Activated T-cell treated with anti-CD3 and anti-CD28 coated beads for 4 hours (primary cell): ENCODE results near the gene XYLT1.

Experiments used
- DNase-seq: peaks from one replicate; pipeline ENCODE4 v3.0.0-alpha.2; 2020

XYLT1 gene

DNA sequence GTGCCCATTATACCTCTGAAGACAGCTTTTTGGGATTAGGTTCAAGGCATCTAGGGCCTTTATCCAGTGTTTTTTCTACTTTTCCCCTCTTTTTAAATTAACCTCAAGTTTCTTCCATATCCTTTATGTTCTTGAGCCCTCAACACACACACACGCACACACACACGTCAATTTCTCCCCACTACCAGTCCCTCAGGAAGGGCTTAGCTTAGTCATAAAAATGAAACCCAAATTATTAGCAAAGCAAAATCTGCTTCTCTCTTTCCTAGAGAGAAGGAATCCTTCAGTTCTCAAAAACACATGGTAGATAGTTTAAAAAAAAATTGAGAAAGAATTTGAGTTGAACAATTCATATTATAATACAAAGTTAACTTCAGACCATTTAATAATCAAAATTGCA is 401.1 kb downstream of the XYLT1 start:
- no peak for DNase-seq

DNA sequence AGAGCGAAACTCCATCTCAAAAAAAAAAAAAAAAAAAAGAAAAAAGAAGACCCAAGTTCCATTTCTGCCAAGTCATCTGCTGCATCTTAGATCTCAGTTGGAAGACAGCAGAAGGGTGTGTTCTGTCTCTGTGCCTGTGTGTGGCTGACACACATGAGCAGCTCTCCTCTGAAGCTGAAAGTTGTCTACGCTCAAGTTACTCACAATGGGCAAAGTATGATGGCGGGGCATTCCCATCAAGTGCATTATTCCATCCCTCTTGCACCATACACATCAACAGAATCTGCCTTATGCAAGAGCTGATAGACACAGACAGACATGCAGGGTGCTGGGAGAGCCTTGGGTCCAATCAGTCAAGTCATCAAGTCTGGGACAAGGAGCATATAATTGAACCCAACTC is 402.2 kb downstream of the XYLT1 start:
- DNase-seq: no peak

DNA sequence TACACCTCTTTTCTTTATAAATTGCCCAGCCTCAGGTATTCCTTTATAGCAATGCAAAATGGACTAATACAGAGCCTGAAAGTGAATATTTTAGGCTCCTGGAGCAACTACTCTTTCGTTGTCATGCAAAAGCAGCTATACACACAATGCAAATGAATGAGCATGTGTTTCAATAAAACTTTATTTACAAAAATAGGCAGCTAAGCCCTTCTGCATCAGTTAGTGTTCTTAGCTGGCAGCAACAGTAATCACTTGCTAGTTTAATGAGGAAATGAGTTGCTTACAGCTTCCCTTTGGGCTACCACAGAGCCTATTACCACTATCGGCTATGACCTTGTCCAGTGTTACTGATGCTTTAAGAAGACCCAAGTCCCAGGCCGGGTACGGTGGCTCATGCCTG is 402.9 kb downstream of the XYLT1 start:
- no peak for DNase-seq

DNA sequence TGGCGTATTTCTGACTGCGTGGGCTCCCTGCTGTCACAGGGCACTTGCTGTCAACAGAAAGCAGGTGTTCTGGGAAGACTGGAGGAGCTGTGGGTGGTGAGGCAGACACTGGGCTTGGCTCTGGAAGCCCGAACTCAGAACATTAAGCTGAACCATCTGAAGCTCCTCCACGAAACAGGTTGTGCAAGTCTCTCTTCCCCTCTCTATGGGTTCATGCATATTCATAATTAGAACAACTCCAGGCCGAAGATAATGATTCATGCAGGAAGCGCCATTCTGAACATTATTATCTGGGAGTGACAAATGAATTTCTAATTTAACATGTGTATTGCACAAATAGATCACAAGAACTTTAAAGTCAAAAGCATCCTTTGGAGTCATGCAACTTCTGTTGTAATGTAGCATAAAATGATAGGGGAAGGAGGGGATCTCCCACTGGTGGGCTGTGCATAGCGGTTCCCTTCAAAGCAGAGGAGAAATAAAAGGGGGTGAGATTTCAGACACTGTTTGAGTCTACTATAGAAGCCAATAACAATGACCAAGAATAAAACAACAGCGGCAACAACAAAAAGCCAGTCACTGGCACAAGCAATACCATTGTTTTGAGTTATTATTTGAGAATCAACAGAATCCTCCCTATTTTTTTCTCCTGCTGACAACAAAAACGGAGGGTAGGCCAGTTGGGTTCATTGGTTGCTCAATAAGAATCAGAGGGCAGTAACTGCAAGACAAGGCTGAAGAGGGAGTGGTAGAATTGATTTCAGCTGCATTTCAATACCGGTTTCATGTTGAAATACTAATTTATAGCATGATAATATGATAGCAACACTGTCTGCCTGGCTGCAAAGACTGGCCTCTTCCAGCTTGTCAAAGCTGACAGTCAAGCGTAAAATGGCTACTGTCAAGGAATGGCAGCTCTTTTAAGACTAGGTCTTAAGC is 407.3 kb downstream of the XYLT1 start:
- no peak for DNase-seq

DNA sequence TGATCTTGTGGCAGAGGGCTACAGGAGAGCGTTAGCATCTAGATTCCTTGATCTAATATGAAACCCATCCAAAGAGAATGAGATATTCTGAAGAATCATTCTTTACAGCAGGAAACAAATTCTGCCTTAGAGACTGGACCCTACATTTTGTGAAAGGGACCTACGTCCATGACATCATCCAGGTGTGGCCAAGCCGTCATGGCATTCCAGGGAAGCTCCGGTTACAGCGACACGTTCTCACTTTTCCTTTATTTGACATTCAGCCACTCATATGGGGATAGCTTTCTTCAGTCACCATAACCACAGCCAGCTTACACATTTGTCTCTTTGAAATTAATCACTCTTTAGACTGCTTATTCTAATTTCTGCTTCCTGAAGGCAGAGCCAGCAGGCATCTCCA is 408.1 kb downstream of the XYLT1 start:
- DNase-seq: no peak

DNA sequence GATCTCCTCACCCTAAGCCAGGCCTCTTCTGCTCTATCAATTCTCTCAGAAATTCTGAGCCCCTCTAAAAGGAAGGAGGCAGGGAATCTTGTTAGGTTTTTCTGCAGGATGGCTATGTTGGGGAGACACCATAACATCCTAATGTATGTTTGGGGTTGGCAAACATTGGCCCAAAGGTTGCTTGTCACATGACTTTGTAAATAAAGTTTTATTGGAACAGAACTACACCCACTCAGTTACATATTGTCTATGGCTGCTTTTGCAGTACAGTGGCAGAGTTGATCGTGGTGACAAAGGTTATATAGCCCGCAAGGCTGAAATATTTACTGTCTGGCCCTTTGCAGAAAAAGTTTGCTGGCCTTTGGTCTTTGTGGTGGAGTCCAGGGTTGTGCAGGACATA is 409.4 kb downstream of the XYLT1 start:
- no peak for DNase-seq

DNA sequence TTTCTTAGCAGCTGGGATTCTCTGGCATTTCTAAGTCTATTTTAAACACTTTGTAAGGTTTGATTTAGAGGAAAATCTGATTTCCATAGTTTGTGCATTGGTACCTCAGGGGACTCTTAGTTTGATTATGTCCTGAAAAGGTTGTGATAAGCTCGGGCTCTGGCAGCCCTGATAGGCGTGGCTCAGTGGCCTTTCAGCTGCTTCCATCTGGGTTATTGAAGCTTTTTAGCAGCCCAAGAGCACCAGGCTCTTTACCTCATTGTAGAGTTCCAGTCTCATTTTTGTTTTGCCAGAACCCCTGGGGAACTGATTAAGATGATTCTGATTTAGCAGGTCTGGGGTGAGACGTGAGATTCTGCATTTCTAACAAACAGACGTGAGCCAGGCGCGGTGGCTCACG is 412.3 kb downstream of the XYLT1 start:
- DNase-seq: no peak

DNA sequence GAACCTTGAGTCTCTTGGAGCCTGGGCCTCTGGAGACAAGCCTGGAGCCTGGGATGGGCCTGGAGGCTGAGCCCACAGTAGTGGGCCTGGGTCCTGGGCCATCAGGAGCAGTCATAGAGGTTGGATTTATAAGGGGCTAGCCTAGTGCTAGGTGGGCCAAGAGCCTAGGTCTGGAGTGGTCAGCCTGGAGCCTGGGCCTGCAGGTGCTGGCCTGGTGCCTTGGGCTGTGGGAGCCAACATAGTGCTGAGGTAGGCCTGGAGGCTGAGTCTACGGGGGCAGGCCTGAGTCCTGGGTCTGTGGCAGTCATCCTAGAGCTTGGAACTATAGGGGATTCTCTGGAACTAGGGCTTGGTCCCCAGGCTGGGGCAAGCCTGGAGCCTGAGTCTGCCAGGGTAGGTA is 414.1 kb downstream of the XYLT1 start:
- DNase-seq: no peak

DNA sequence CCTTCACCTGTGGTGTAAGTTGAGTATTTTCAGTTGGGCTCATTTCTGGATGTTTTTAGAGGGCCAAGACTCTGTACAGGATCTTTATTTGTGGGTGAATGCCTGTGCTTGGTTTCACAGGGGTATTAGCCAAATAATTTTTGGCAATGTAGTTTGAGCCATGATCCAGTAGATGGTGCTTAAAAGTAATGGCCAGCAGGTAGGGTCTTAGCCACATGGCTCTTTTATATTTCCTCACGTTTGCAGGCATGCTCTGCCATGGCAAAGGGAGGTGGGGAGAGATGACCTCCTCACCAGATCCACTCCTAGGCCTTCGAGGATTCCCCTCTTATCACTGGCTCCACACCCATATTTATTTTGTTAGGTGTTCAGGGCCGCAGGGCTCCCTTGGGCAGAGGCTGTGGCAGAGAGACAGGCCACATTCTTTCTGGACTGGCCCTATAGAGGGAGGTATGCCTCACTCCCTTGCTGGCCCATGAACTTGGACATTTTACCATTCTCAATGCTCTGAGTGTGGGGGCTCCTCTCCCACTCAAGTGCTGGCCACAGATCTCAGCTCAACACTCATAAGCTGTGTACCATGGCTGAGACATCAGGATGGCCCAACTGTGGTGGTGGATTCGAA is 417.1 kb downstream of the XYLT1 start:
- no peak for DNase-seq
